ENCODE results near the gene ZNF358.

GRCh38 chr19:7480970-7481255 lies 35.0 kb upstream of the ZNF358 start:
- TF ChIP-seq SPI1 (IDR thresholded peaks at IDR 0.05; ENCODE audit: low read depth, low read length) (no peak), POLR2AphosphoS5 (IDR thresholded peaks at IDR 0.05; ENCODE audit: low read depth, low read length) (no peak), POLR2A (IDR thresholded peaks at IDR 0.05; ENCODE audit: low read depth, low read length) (no peak), TAF1 (IDR thresholded peaks at IDR 0.05; ENCODE audit: low read depth, low read length) (no peak), PAX5 (IDR thresholded peaks at IDR 0.05; ENCODE audit: insufficient read depth, low read length, severe bottlenecking) (no peak), POU2F2 (IDR thresholded peaks at IDR 0.05; ENCODE audit: low read depth, low read length) (no peak)
